HEK293T (cell line): ENCODE measurements around the gene PTP4A1.

Source experiments
- ARNT ChIP-seq: fragments of 450-650 bp; IDR thresholded peaks from 2 replicates; pipeline ENCODE4 v1.6.1; 2017; ENCODE audit warnings: mild to moderate bottlenecking
- CTBP1 ChIP-seq: fragments of 450-650 bp; IDR thresholded peaks from 2 replicates; pipeline ENCODE4 v1.6.1; 2016; ENCODE audit warnings: borderline replicate concordance
- ELF4 ChIP-seq: fragments of 450-650 bp; IDR thresholded peaks from 2 replicates; pipeline ENCODE4 v1.6.1; 2017; ENCODE audit warnings: antibody characterized with exemption
- FOXA1 ChIP-seq: fragments of 450-650 bp; IDR thresholded peaks from 2 replicates; pipeline ENCODE4 v1.6.1; 2016; ENCODE audit warnings: mild to moderate bottlenecking
- FOXM1 ChIP-seq: fragments of 450-650 bp; IDR thresholded peaks from 2 replicates; pipeline ENCODE4 v1.6.1; 2017; ENCODE audit warnings: mild to moderate bottlenecking, borderline replicate concordance
- L3MBTL2 ChIP-seq: fragments of 450-650 bp; conservative IDR thresholded peaks from 2 replicates; pipeline ENCODE4 v1.6.1; 2016; ENCODE audit warnings: mild to moderate bottlenecking
- LEF1 ChIP-seq: fragments of 450-650 bp; IDR thresholded peaks from 2 replicates; pipeline ENCODE4 v1.6.1; 2017; ENCODE audit warnings: mild to moderate bottlenecking, borderline replicate concordance
- SP1 ChIP-seq: fragments of 450-650 bp; IDR thresholded peaks from 2 replicates; pipeline ENCODE4 v1.6.1; 2017
- SUZ12 ChIP-seq: fragments of 450-650 bp; IDR thresholded peaks from 2 replicates; pipeline ENCODE4 v1.6.1; 2016; ENCODE audit warnings: mild to moderate bottlenecking
- TARDBP ChIP-seq: fragments of 450-650 bp; IDR thresholded peaks from 2 replicates; pipeline ENCODE4 v1.6.1; 2016
- ZNF384 ChIP-seq: fragments of 450-650 bp; IDR thresholded peaks from 2 replicates; pipeline ENCODE4 v1.6.1; 2016
- TF ChIP-seq, protein P1 (sequence below): fragments of 450-650 bp; IDR thresholded peaks from 2 replicates; pipeline ENCODE4 v1.6.1; 2016

DNA sequence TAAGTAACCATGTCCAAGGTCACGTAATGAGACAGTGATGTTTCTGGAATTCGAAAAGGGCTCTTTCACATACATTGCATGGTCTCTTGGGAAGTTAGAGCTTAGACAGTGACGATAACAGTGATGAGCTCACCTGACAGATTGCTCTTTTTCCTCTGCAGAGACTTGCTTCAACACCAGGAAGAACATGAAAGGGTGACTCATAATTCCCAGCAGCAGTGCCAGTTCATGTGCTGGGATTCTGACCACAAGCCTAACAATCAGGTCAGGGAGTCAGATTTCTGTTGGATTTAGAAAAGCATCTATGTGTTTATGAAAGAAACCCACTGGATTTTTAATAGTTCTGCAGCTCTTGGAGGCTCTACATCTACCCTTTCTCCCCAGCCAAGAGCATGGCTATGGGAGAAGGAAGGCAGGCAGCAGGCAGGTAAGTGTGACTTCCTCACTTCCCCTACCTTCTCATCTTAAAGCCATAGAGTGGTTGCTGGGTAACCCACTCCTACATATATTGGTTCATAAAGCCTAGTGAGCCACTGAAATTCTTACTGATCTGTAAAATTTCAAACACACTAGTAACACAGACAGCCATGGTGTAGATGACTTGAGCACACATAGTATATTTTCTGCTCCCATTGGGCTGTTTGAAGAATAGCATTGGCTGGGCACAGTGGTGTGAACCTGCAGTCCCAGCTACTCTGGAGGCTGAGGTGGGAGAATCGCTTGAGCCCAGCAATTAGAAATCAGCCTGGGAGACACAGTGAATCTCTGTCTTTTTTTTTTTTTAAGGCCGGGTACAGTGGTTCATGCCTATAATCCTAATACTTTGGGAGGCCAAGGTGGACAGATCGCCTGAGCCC is 44.4 kb upstream of the PTP4A1 start:
- TF ChIP-seq L3MBTL2 (no peak), ELF4 (no peak), FOXM1 (no peak), SUZ12 (no peak), SP1 (no peak), TARDBP (no peak), ZNF384 (no peak), LEF1 (no peak), ARNT (no peak), CTBP1 (no peak), FOXA1 (no peak)
- TF ChIP-seq, protein P1, sequence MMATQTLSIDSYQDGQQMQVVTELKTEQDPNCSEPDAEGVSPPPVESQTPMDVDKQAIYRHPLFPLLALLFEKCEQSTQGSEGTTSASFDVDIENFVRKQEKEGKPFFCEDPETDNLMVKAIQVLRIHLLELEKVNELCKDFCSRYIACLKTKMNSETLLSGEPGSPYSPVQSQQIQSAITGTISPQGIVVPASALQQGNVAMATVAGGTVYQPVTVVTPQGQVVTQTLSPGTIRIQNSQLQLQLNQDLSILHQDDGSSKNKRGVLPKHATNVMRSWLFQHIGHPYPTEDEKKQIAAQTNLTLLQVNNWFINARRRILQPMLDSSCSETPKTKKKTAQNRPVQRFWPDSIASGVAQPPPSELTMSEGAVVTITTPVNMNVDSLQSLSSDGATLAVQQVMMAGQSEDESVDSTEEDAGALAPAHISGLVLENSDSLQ: no peak
